HEK293 (cell line): ENCODE results near the gene ZNF726.
"Not testable (repeated sequence)": the region's sequence is repeated elsewhere in the genome, so short reads cannot be mapped to it uniquely, and the experiment has no call there.

Experiments used
- CTCF ChIA-PET: fragments of 350-600 bp; formaldehyde crosslinking; extraction: SDS; loops from one replicate; lab custom pipeline; 2021; ENCODE audit warnings: antibody characterized with exemption; lab: Yijun Ruan, JAX
- POLR2A ChIA-PET: fragments of 300-600 bp; formaldehyde crosslinking; extraction: SDS; loops from one replicate; lab custom pipeline; 2020; ENCODE audit warnings: antibody characterized with exemption, inconsistent platforms; lab: Yijun Ruan, JAX
- H3K27ac ChIP-seq: fragments of 200-500 bp; sonication (Bioruptor generic); 2 replicates; pipeline ENCODE4 v1.5.1; 2014; ENCODE audit warnings: low read depth, low read length, control low read depth, inconsistent platforms; ENCODE audit errors: extremely low read depth
- H3K36me3 ChIP-seq, 2 experiments: fragments of 200-500 bp in 1 of 2; sonication (Bioruptor generic) in 1 of 2; 1 replicate in 1 of 2; 2 replicates in 1 of 2; pipeline ENCODE4 v1.5.1; 2014 to 2017; ENCODE audit warnings: inconsistent platforms in 2 of 2, low read length in 2 of 2; ENCODE audit not compliant: control insufficient read depth in 2 of 2, insufficient read depth in 1 of 2
- H3K4me1 ChIP-seq: fragments of 200-500 bp; sonication (Bioruptor generic); 2 replicates; pipeline ENCODE4 v1.5.1; 2014; ENCODE audit warnings: mild to moderate bottlenecking, low read length, inconsistent platforms; ENCODE audit not compliant: control insufficient read depth, insufficient read depth
- H3K4me3 ChIP-seq: 2 replicates; pipeline ENCODE4 v1.5.1; 2011; ENCODE audit warnings: low read depth, mild to moderate bottlenecking, control low read depth, low read length, moderate library complexity
- H3K9me3 ChIP-seq: fragments of 200-500 bp; sonication (Bioruptor generic); 2 replicates; pipeline ENCODE4 v1.5.1; 2014; ENCODE audit warnings: low read depth, low read length, inconsistent platforms; ENCODE audit not compliant: control insufficient read depth, insufficient read depth
- GFI1B ChIP-seq: fragments of 450-650 bp; formaldehyde crosslinking; IDR thresholded peaks from 2 replicates; pipeline ENCODE4 v1.5.1; 2016; ENCODE audit warnings: missing biosample characterization, missing genetic modification characterization
- KLF8 ChIP-seq: fragments of 450-650 bp; formaldehyde crosslinking; IDR thresholded peaks from 2 replicates; pipeline ENCODE4 v1.5.1; 2016; ENCODE audit warnings: missing biosample characterization, missing genetic modification characterization
- PRDM6 ChIP-seq: fragments of 450-650 bp; formaldehyde crosslinking; IDR thresholded peaks from 2 replicates; pipeline ENCODE4 v1.5.1; 2017; ENCODE audit warnings: missing biosample characterization, missing genetic modification characterization
- SALL2 ChIP-seq: fragments of 450-650 bp; formaldehyde crosslinking; IDR thresholded peaks from 2 replicates; pipeline ENCODE4 v1.5.0; 2017; ENCODE audit warnings: missing biosample characterization, mild to moderate bottlenecking, missing genetic modification characterization, borderline replicate concordance
- TSHZ1 ChIP-seq: fragments of 450-650 bp; formaldehyde crosslinking; IDR thresholded peaks from 2 replicates; pipeline ENCODE4 v1.5.1; 2016; ENCODE audit warnings: missing biosample characterization, missing genetic modification characterization, borderline replicate concordance
- ZNF112 ChIP-seq: fragments of 450-650 bp; formaldehyde crosslinking; IDR thresholded peaks from 2 replicates; pipeline ENCODE4 v1.5.0; 2017; ENCODE audit warnings: missing biosample characterization, missing genetic modification characterization
- ZNF140 ChIP-seq: fragments of 450-650 bp; formaldehyde crosslinking; IDR thresholded peaks from 2 replicates; pipeline ENCODE4 v1.5.1; 2016; ENCODE audit warnings: missing biosample characterization, missing genetic modification characterization
- ZNF18 ChIP-seq: fragments of 450-650 bp; formaldehyde crosslinking; IDR thresholded peaks from 2 replicates; pipeline ENCODE4 v1.5.1; 2016; ENCODE audit warnings: missing biosample characterization, missing genetic modification characterization
- ZNF23 ChIP-seq: fragments of 450-650 bp; formaldehyde crosslinking; IDR thresholded peaks from 2 replicates; pipeline ENCODE4 v1.5.1; 2016; ENCODE audit warnings: missing biosample characterization, missing genetic modification characterization, borderline replicate concordance
- ZNF280D ChIP-seq: fragments of 450-650 bp; formaldehyde crosslinking; IDR thresholded peaks from 2 replicates; pipeline ENCODE4 v1.5.1; 2016; ENCODE audit warnings: missing biosample characterization, missing genetic modification characterization
- ZNF302 ChIP-seq: fragments of 450-650 bp; formaldehyde crosslinking; IDR thresholded peaks from 2 replicates; pipeline ENCODE4 v1.5.1; 2016; ENCODE audit warnings: missing biosample characterization, missing genetic modification characterization, low read depth
- ZNF324 ChIP-seq: fragments of 450-650 bp; formaldehyde crosslinking; IDR thresholded peaks from 2 replicates; pipeline ENCODE4 v1.5.1; 2016; ENCODE audit warnings: missing biosample characterization, missing genetic modification characterization
- ZNF350 ChIP-seq: fragments of 450-650 bp; formaldehyde crosslinking; IDR thresholded peaks from 2 replicates; pipeline ENCODE4 v1.5.0; 2017; ENCODE audit warnings: missing biosample characterization, mild to moderate bottlenecking, missing genetic modification characterization
- ZNF37A ChIP-seq: fragments of 450-650 bp; IDR thresholded peaks from 2 replicates; pipeline ENCODE4 v1.5.1; 2018; ENCODE audit warnings: missing biosample characterization, missing genetic modification characterization
- ZNF488 ChIP-seq: fragments of 450-650 bp; formaldehyde crosslinking; IDR thresholded peaks from 2 replicates; pipeline ENCODE4 v1.5.1; 2016; ENCODE audit warnings: missing biosample characterization, missing genetic modification characterization
- ZNF510 ChIP-seq: fragments of 450-650 bp; formaldehyde crosslinking; IDR thresholded peaks from 2 replicates; pipeline ENCODE4 v1.5.1; 2018; ENCODE audit warnings: mild to moderate bottlenecking, missing genetic modification characterization, missing biosample characterization; ENCODE audit not compliant: insufficient replicate concordance
- ZNF548 ChIP-seq: fragments of 450-650 bp; formaldehyde crosslinking; IDR thresholded peaks from 2 replicates; pipeline ENCODE4 v1.5.1; 2016; ENCODE audit warnings: missing biosample characterization, missing genetic modification characterization
- ZNF555 ChIP-seq: fragments of 450-650 bp; formaldehyde crosslinking; conservative IDR thresholded peaks from 2 replicates; pipeline ENCODE4 v1.5.1; 2017; ENCODE audit warnings: missing biosample characterization, mild to moderate bottlenecking, missing genetic modification characterization, inconsistent platforms
- ZNF596 ChIP-seq: fragments of 450-650 bp; IDR thresholded peaks from 2 replicates; pipeline ENCODE4 v1.5.0; 2018; ENCODE audit warnings: missing biosample characterization, mild to moderate bottlenecking, missing genetic modification characterization, moderate library complexity
- ZNF639 ChIP-seq: fragments of 450-650 bp; formaldehyde crosslinking; IDR thresholded peaks from 2 replicates; pipeline ENCODE4 v1.5.1; 2016; ENCODE audit warnings: missing biosample characterization, missing genetic modification characterization

The ZNF726 gene

GRCh38 chr19:23964334-23964733 is 49.6 kb downstream of the ZNF726 start:
- H3K27ac ChIP-seq, H3K4me1 ChIP-seq, H3K36me3 ChIP-seq, POLR2A ChIA-PET, H3K4me3 ChIP-seq, H3K9me3 ChIP-seq, CTCF ChIA-PET: not testable (repeated sequence)

- Histone ChIP-seq H3K9me3 (no peaks in the 10 kb centered on the region), H3K36me3 (no peaks in the 10 kb centered on the region), H3K27ac (no peak overlapping the region), H3K4me3 (no peak overlapping the region), H3K4me1 (no peaks in the 10 kb centered on the region)
- POLR2A ChIA-PET: no interaction called here
- CTCF ChIA-PET: interaction anchor here (0.7 kb wide), 1 partner anchor 22 kb away, joined by 3 read pairs; no protein-coding TSS in a partner anchor
- no peak for TF ChIP-seq ZNF596 (tag by site-specific recombination)
- no peak for TF ChIP-seq ZNF18 (tag by site-specific recombination)
- no peak for TF ChIP-seq ZNF37A (tag by site-specific recombination)
- no peak for TF ChIP-seq ZNF23 (tag by site-specific recombination)
- TF ChIP-seq SALL2 (tag by site-specific recombination): no peak
- TF ChIP-seq GFI1B (tag by site-specific recombination): no peak
- TF ChIP-seq TSHZ1: no peak
- TF ChIP-seq ZNF548 (tag by site-specific recombination): no peak
Measured at GRCh38 chr19:23969630-23970029, 54.9 kb downstream of the ZNF726 start.

GRCh38 chr19:23971598-23971997 is 56.9 kb downstream of the ZNF726 start:
- no peaks in the 10 kb centered on the region for H3K36me3 ChIP-seq
- TF ChIP-seq ZNF488 (tag by site-specific recombination): no peak
- TF ChIP-seq ZNF510 (tag by site-specific recombination): no peak
- no peak for TF ChIP-seq ZNF324
- no peak for TF ChIP-seq ZNF555 (tag by site-specific recombination)
- TF ChIP-seq KLF8: no peak
- no peak for TF ChIP-seq ZNF280D (tag by site-specific recombination)
- no peak for TF ChIP-seq ZNF140
- TF ChIP-seq ZNF639: no peak
- no peak for TF ChIP-seq PRDM6
- no peak for TF ChIP-seq ZNF350 (tag by site-specific recombination)
- TF ChIP-seq ZNF302: no peak
- no peak for TF ChIP-seq ZNF112

More at GRCh38 chr19:23971598-23971997, 56.9 kb downstream of the ZNF726 start:
- ChIA-PET CTCF (no interaction called here), POLR2A (no interaction called here)
- Histone ChIP-seq H3K9me3 (no peaks in the 10 kb centered on the region), H3K4me1 (no peaks in the 10 kb centered on the region), H3K27ac (no peak overlapping the region), H3K4me3 (no peak overlapping the region)
